Adipocyte (in vitro differentiated cells): ENCODE data around the gene DCLK1.

Source experiments
- DNase-seq: peaks from one replicate; pipeline ENCODE4 v3.0.0-alpha.2; 2015; ENCODE audit warnings: low read depth
- H3K27me3 ChIP-seq: replicated peaks from 2 replicates; pipeline ENCODE4 v1.7.0; 2013; ENCODE audit warnings: mild to moderate bottlenecking, low read length, moderate library complexity; ENCODE audit not compliant: control insufficient read depth, insufficient read depth
- H3K36me3 ChIP-seq: 2 replicates; pipeline ENCODE4 v1.7.0; 2013; ENCODE audit warnings: low read length, mild to moderate bottlenecking, moderate library complexity; ENCODE audit not compliant: control insufficient read depth, insufficient read depth, severe bottlenecking
- H3K4me1 ChIP-seq: 2 replicates; pipeline ENCODE4 v1.7.0; 2013; ENCODE audit warnings: mild to moderate bottlenecking, low read length, moderate library complexity; ENCODE audit not compliant: control insufficient read depth, insufficient read depth
- H3K4me3 ChIP-seq: 2 replicates; pipeline ENCODE4 v1.7.0; 2013; ENCODE audit warnings: mild to moderate bottlenecking, low read length, moderate library complexity
- H3K9ac ChIP-seq: 2 replicates; pipeline ENCODE4 v1.7.0; 2013; ENCODE audit warnings: mild to moderate bottlenecking, low read length, moderate library complexity
- H3K9me3 ChIP-seq: 2 replicates; pipeline ENCODE4 v1.7.0; 2013; ENCODE audit warnings: mild to moderate bottlenecking, low read length, moderate library complexity; ENCODE audit not compliant: control insufficient read depth

DCLK1 gene

GRCh38 chr13:35961461-35962220, 169.5 kb downstream of the DCLK1 start:
- DNase-seq, result peak; percentile 63
- Histone ChIP-seq H3K4me3 (no peak overlapping the region), H3K4me1 (peaks cover 80% of the 10 kb centered on the region), H3K36me3 (no peaks in the 10 kb centered on the region), H3K9me3 (no peaks in the 10 kb centered on the region), H3K9ac (peak overlapping the region; percentile 13), H3K27me3 (no peaks in the 10 kb centered on the region)

- H3K4me3 ChIP-seq, result no peak overlapping the region
- peak; percentile 38 for DNase-seq
- peak overlapping the region; percentile 68 for H3K9ac ChIP-seq
- no peaks in the 10 kb centered on the region for H3K36me3 ChIP-seq
- H3K27me3 ChIP-seq, result no peaks in the 10 kb centered on the region
- H3K4me1 ChIP-seq, result peaks cover 87% of the 10 kb centered on the region
- H3K9me3 ChIP-seq, result no peaks in the 10 kb centered on the region
Observed at GRCh38 chr13:35961002-35961401, 170.2 kb downstream of the DCLK1 start.

DNA sequence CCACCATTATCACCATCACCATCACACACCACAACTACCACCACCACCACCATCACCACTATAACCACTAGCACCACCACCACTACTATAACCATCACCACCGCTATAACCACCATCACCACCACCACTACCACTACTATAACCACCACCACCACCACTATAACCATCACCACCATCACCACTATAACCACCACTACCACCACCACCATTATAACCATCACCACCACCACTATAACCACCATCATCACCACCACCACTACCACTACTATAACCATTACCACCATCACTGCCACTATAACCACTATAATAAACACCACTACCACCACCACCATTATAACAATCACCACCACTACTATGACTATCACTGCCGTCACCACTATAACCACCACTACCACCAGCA, 173.2 kb downstream of the DCLK1 start:
- Histone ChIP-seq H3K9ac (peak overlapping the region; percentile 62), H3K9me3 (no peaks in the 10 kb centered on the region), H3K36me3 (no peaks in the 10 kb centered on the region), H3K27me3 (no peaks in the 10 kb centered on the region), H3K4me3 (peak overlapping the region; percentile 1), H3K4me1 (peaks cover 85% of the 10 kb centered on the region)
- no peak for DNase-seq

DNA sequence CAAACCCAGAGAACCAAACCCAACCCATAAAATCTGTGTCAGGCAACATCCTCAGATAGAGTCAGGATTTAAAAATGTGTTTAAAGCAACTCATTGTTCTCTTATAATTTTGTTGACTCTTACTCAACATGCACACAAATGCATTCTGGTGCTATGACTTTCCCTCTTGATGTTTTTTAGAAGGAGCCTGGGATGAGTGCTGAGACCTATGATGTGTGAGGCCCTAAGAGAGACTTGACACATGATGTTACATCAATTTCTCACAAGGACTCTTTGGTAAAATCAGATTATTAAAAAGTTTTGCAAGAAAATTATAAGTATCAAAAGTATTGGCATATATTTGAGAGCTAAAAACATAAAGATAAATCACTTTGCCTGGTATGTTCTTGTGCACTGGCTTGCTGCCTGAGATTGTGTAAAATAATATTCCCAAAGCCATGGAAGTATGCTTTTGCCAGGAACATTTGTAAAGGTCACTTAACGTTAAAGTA, 173.9 kb downstream of the DCLK1 start:
- H3K4me3 ChIP-seq, result peak overlapping the region; percentile 1

GRCh38 chr13:35956074-35956473, 175.1 kb downstream of the DCLK1 start:
- no peak for DNase-seq

More for the DNA sequence above, 173.9 kb downstream of the DCLK1 start:
- peak; percentile 76 for DNase-seq
- peak overlapping the region; percentile 62 for H3K9ac ChIP-seq
- no peaks in the 10 kb centered on the region for H3K27me3 ChIP-seq
- H3K36me3 ChIP-seq, result no peaks in the 10 kb centered on the region
- no peaks in the 10 kb centered on the region for H3K9me3 ChIP-seq
- peaks cover 82% of the 10 kb centered on the region for H3K4me1 ChIP-seq

DNA sequence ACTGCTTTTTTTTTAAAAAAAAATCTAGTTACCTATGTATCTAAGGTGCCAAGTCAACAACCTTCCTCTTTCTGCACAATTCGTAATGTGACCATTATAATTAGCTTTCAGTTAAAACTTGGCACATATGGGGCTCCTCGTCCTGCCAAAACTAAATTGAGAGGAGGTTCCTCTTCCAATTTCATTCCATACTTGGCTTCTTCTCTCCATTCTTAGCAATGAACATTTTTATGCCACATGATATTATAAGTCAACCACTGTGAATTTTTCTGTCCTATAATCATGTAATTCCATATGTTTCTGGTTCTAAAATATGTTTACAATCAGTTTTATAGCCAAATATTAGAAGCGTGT, 177.0 kb downstream of the DCLK1 start:
- Histone ChIP-seq H3K4me1 (peaks cover 56% of the 10 kb centered on the region), H3K4me3 (no peak overlapping the region), H3K36me3 (no peaks in the 10 kb centered on the region), H3K9me3 (no peaks in the 10 kb centered on the region), H3K9ac (peak overlapping the region; percentile 30), H3K27me3 (no peaks in the 10 kb centered on the region)
- DNase-seq, result peak; percentile 42

More at GRCh38 chr13:35956074-35956473, 175.1 kb downstream of the DCLK1 start:
- H3K27me3 ChIP-seq, result no peaks in the 10 kb centered on the region
- no peaks in the 10 kb centered on the region for H3K9me3 ChIP-seq
- no peak overlapping the region for H3K4me3 ChIP-seq
- peaks cover 70% of the 10 kb centered on the region for H3K4me1 ChIP-seq
- peak overlapping the region; percentile 62 for H3K9ac ChIP-seq
- H3K36me3 ChIP-seq, result no peaks in the 10 kb centered on the region

DNA sequence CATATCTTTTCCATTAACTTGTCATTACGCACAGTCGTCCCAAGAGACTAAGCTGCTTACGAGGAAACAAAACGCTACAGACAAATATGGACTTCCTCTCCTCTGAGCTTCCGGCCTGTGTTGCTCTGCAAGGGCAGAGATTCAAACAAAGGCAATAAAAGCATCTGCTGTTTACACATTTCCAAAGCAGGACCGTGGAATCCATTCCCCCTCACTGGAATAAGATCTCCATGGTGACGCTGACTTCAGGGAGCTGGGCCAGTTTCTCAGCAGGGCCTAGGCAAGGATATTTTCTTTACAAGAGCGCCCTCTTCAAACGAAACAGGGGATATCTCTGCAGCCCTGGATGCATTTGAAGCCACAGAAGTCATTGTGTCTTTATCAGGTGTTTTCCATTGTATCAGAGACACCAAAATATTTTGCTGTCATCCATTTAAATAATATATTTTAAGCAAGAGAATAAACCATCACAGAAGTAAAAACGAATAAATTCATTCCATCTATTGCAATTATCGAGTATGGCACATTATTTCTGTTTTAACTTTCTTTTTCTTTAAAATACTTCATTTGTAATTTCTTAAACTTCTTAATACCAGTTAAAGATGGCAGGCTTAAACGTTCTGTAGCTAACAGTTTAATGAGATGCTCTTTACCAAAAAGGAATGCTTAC, 177.5 kb downstream of the DCLK1 start:
- H3K9me3 ChIP-seq, result no peaks in the 10 kb centered on the region
- H3K36me3 ChIP-seq, result no peaks in the 10 kb centered on the region
- peak overlapping the region; percentile 30 for H3K9ac ChIP-seq
- H3K4me1 ChIP-seq, result peaks cover 52% of the 10 kb centered on the region
- peak overlapping the region; percentile 35 for H3K4me3 ChIP-seq
- no peaks in the 10 kb centered on the region for H3K27me3 ChIP-seq
- peak; percentile 97 for DNase-seq

- H3K4me1 ChIP-seq, result peaks cover 14% of the 10 kb centered on the region
- H3K36me3 ChIP-seq, result peaks cover 16% of the 10 kb centered on the region
- no peaks in the 10 kb centered on the region for H3K27me3 ChIP-seq
- DNase-seq, result no peak
- no peak overlapping the region for H3K4me3 ChIP-seq
- H3K9ac ChIP-seq, result no peak overlapping the region
- no peaks in the 10 kb centered on the region for H3K9me3 ChIP-seq
Observed at GRCh38 chr13:35947315-35947714, 183.9 kb downstream of the DCLK1 start.

DNA sequence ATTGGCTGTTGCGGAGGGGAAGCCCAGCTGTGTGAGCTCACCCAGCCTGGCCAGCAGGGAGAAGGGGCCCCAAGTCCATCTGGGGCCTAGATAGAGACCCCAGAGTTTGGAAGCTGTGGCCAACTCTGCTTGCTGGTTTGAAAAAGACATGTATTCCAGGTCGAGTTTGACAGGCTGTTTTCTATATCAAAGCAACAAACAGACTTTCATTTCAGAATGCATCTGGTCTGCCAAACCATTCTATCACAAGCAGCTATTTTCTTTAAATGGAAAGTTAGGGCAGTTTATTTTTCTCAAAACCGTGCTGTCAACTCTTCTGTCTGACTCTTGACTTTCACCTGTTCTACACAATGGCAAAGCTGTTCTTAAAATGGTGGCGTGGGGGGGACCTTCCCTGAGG, 185.8 kb downstream of the DCLK1 start:
- peaks cover 14% of the 10 kb centered on the region for H3K4me1 ChIP-seq
- H3K36me3 ChIP-seq, result peaks cover 16% of the 10 kb centered on the region
- DNase-seq, result no peak
- no peak overlapping the region for H3K9ac ChIP-seq
- H3K4me3 ChIP-seq, result no peak overlapping the region
- no peaks in the 10 kb centered on the region for H3K27me3 ChIP-seq
- no peaks in the 10 kb centered on the region for H3K9me3 ChIP-seq

DNA sequence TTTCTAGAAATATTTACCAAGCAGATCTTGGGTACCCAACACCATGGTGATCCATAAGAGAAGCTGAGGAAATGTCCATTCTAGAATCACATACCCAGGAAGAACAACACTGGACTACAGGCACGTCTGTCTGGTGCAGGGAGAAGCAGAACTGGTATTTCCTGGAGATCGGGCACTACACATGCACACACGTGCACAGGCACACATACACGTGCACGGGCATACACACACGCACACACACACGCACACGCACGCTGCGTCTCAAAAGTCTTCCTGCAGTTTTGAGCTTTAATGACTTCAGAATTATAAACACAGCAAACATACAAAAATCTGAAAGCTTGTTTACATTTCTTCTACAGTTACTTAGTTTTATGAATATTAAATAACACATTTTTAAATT, 189.8 kb downstream of the DCLK1 start:
- Histone ChIP-seq H3K9ac (no peak overlapping the region), H3K36me3 (peaks cover 16% of the 10 kb centered on the region), H3K4me3 (no peak overlapping the region), H3K27me3 (no peaks in the 10 kb centered on the region), H3K4me1 (peaks cover 4% of the 10 kb centered on the region), H3K9me3 (no peaks in the 10 kb centered on the region)
- no peak for DNase-seq

DNA sequence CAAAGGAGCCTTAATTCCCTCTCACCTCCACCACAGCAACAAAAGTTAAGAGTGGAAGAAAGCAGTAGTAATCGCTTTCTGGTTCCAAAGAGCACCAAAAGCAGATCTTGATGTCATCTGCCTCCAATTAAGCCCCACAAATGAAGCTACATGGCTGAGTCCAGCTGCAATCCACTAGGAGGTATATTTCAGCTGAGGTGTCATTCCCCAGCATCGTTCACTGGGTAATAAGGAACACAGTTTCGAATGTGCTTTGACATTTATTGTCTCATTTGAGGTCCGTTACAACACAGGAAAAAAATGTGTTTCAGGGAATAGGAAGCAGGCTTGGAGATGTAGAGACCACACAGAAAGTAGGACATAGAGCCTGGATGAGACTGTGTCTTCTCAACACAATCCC, 190.4 kb downstream of the DCLK1 start:
- H3K4me1 ChIP-seq, result peaks cover 4% of the 10 kb centered on the region
- no peak overlapping the region for H3K9ac ChIP-seq
- H3K27me3 ChIP-seq, result no peaks in the 10 kb centered on the region
- H3K36me3 ChIP-seq, result peaks cover 16% of the 10 kb centered on the region
- no peak overlapping the region for H3K4me3 ChIP-seq
- no peak for DNase-seq
- H3K9me3 ChIP-seq, result no peaks in the 10 kb centered on the region
